Immature natural killer cell (primary cell): ENCODE results near the gene PXK. TPM values are rescaled to one million over a fixed set of nuclear protein-coding genes. Genes with fewer than 3 reads are reported as not detected.

ENCODE experiments used
- DNase-seq, 3 donors: peaks; one replicate each; pipeline ENCODE4 v3.0.0; 2022; ENCODE audit warnings: mixed read lengths in 1 of 3
- H3K27ac Mint-ChIP-seq, 6 donors: one replicate each; pipeline ENCODE4 v1.8.0; 2020; ENCODE audit warnings: mixed read lengths in 6 of 6, mild to moderate bottlenecking in 5 of 6, inconsistent platforms in 4 of 6, moderate library complexity in 3 of 6
- H3K27me3 Mint-ChIP-seq, 3 donors: one replicate each; pipeline ENCODE4 v1.8.0; 2020 to 2021; ENCODE audit warnings: low read depth in 3 of 3, mild to moderate bottlenecking in 3 of 3, mixed read lengths in 3 of 3, moderate library complexity in 3 of 3, inconsistent platforms in 1 of 3
- H3K36me3 Mint-ChIP-seq, 3 donors: one replicate each; pipeline ENCODE4 v1.8.0; 2020; ENCODE audit warnings: mixed read lengths in 3 of 3, inconsistent platforms in 2 of 3, mild to moderate bottlenecking in 2 of 3
- H3K4me1 Mint-ChIP-seq, 2 donors: one replicate each; pipeline ENCODE4 v1.8.0; 2020; ENCODE audit warnings: inconsistent platforms in 2 of 2, mild to moderate bottlenecking in 2 of 2, mixed read lengths in 2 of 2, moderate library complexity in 1 of 2
- H3K4me3 Mint-ChIP-seq, 5 donors: one replicate each; pipeline ENCODE4 v1.8.0; 2020; ENCODE audit warnings: mild to moderate bottlenecking in 5 of 5, mixed read lengths in 5 of 5, inconsistent platforms in 3 of 5, moderate library complexity in 3 of 5
- H3K9me3 Mint-ChIP-seq, 6 donors: one replicate each; pipeline ENCODE4 v1.8.0; 2020; ENCODE audit warnings: mild to moderate bottlenecking in 6 of 6, mixed read lengths in 6 of 6, inconsistent platforms in 4 of 6, moderate library complexity in 3 of 6
- polyA plus RNA-seq, 3 donors: library from polyadenylated mRNA; unstranded; fragments of 300-500 nt; fragmentation: Illumina TruSeq; gene quantifications; one replicate each; pipeline ENCODE4 v1.2.3, GENCODE V29; 2021

PXK gene
- polyA plus RNA-seq, 3 donors from 2014 or later: 30.3 to 47.5 (median 32.2) TPM

- Mint-ChIP-seq H3K27me3 (peaks cover 8 to 18% (median 8%) of the 10 kb centered on the region in 3 donors), H3K4me1 (peaks cover 0 to under 1% of the 10 kb centered on the region in 2 donors), H3K9me3 (peaks cover 0 to 2% (median 0%) of the 10 kb centered on the region in 6 donors), H3K27ac (no peak overlapping the region), H3K36me3 (no peaks in the 10 kb centered on the region), H3K4me3 (no peak overlapping the region)
- no peak for DNase-seq
These were observed 32.7 kb upstream of the PXK start for GRCh38 chr3:58299839-58300516.

DNA sequence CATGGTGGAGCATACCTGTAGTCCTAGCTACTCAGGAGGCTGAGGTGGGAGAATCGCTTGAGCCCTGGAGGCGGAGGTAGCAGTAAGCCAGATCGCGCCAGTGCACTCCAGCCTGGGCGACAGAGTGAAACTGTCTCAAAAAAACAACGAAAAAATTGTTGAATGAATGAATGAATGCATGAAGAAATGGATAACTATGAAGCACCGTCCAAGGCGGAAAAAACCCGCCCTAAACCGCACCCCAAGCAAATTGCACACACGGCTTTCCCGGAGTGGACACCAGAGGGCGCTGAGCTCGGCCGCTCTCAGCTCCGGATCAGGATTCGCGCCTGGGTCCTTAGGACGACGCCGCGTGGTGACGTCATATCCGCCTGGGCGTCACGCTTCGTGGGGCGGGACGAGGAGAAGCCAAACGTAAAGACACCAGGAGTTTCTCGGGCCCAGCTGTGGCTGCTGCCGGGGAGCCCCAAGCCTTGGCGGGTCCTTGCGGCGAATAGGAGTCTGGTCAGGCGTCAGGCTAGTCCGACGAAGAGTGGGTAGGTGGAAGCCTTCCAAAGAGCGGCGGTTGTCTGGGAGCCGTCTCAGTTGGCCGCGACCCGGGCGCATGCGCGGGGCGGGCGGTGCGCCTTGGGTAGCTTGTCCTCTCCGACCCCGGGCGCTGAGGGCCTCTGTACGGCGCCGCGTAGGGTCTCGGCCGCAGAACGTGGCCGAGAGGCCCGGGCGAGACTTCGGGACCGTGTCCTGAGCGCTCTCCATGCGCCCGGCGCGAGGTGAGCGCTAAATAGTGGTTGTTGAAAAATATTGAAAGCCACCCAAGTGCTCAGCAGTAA, 26.6 kb upstream of the PXK start, which contains the start of the genes HTD2 and RPP14:
HTD2 (plus strand) TSS at position 639 of the 830 bp plus-strand sequence. CDS start 11,094 bp downstream, outside the sequence.
RPP14 (plus strand) TSS at position 364 of the 830 bp plus-strand sequence. CDS start 4,085 bp downstream, outside the sequence.
- Mint-ChIP-seq H3K36me3 (peaks cover 3 to 7% (median 7%) of the 10 kb centered on the region in 3 donors), H3K4me3 (peak within 1 kb of the TSS; percentile 96 to 100 (median 98)), H3K27me3 (peaks cover 14 to 22% (median 16%) of the 10 kb centered on the region in 3 donors), H3K9me3 (peaks cover 0 to 2% (median 0%) of the 10 kb centered on the region in 6 donors), H3K27ac (peak within 1 kb of the TSS; percentile 99 to 100 (median 100)), H3K4me1 (peaks cover 39 to 41% of the 10 kb centered on the region in 2 donors)
- DNase-seq: peak; percentile 98 to 99 (median 98)

DNA sequence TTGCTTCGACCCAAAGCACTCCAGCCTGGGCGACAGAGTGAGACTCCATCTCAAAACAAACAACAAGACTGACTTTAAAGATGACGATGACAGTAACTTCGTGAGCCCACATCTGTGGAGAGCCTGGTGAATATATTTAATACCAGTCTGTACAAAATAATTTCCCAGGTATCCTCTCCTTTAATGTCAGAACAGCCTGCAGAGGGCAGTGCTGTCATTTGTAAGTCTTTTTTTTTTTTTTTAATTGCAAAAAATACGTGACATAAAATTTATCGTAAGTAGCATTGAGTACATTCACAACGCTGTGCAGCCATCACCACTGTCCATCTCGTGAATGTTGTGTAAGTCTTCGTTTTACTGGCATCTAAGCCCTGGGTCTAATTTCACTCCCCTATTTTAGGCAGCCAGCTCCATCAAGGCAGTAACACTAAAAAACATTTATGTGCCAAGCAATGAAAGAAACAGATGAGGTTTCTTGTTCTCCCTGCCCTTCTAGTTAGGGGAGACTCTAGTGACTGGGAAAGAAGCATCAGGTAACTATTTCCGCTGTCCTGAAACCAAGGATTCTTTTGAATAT, 25.0 kb upstream of the PXK start:
- DNase-seq: peak; percentile 35 to 53 (median 50)
- H3K27ac Mint-ChIP-seq: peak overlapping the region; percentile 34 to 100 (median 74)
- H3K27me3 Mint-ChIP-seq: peaks cover 9 to 13% (median 13%) of the 10 kb centered on the region in 3 donors
- H3K36me3 Mint-ChIP-seq: peaks cover 8 to 18% (median 10%) of the 10 kb centered on the region in 3 donors
- peak overlapping the region; percentile 96 to 100 (median 98) for H3K4me3 Mint-ChIP-seq
- peaks cover 41% of the 10 kb centered on the region in 2 donors for H3K4me1 Mint-ChIP-seq
- H3K9me3 Mint-ChIP-seq: no peaks in the 10 kb centered on the region

DNA sequence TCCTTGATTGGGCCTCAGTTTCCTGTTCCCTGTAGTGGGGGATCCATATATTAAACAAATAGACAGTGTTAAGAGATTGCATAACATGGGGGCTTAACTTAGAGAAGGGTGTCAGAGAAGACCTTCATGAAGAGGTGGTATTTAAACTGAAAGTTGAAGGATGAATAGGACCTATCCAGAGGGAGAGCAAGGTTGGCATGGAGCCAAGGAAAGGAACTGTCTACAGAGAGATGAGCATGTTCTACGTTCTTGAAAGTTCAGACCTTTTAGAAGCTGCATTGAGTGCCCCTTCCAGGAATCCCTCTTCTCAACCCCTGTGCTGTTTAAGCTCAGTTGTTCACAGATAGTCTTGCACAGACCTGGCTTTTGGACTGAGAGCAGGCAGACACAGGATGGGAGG, 24.0 kb upstream of the PXK start:
- Mint-ChIP-seq H3K27ac (peak overlapping the region in 5 of 6 donors; percentile 27 to 99 (median 47)), H3K4me3 (peak overlapping the region in 2 of 5 donors; percentile 42 to 55), H3K36me3 (peaks cover 8 to 24% (median 10%) of the 10 kb centered on the region in 3 donors), H3K27me3 (peaks cover 9 to 13% (median 13%) of the 10 kb centered on the region in 3 donors), H3K9me3 (no peaks in the 10 kb centered on the region), H3K4me1 (peaks cover 44 to 45% of the 10 kb centered on the region in 2 donors)
- DNase-seq: no peak

DNA sequence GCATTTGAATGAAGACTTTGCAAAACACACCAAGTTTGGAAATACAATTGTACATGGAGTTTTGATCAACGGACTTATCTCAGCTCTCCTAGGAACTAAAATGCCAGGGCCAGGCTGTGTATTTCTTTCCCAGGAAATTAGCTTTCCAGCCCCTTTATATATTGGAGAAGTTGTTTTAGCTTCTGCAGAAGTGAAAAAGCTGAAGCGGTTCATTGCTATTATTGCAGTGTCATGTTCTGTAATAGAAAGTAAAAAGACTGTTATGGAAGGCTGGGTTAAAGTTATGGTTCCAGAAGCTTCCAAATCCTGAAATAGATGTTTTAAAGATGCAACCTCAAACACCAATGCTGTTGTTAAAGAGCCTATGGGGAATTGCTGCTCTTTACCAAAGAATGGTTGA, 14.9 kb upstream of the PXK start:
- Mint-ChIP-seq H3K36me3 (peaks cover 8 to 30% (median 9%) of the 10 kb centered on the region in 3 donors), H3K4me3 (no peak overlapping the region), H3K27ac (no peak overlapping the region), H3K4me1 (peaks cover 10 to 15% of the 10 kb centered on the region in 2 donors), H3K27me3 (no peaks in the 10 kb centered on the region), H3K9me3 (no peaks in the 10 kb centered on the region)
- DNase-seq: no peak

DNA sequence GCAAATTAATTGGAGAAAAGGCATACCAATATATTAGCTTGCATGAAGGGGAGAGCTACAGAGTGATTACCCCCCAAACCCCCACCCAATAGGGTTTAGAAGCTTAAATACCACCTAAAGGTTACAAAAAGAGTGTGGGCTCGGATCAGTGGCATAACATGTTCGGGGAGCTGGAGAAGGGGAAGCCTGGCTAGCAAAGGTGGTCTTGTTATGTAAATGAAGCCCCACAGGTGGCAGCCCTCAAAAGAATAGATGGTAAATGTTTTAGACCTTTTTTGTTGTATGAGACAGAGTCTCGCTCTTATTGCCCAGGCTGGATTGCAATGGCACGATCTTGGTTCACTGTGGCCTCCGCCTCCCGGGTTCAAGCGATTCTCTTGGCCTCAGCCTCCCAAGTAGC, 10.9 kb upstream of the PXK start:
- H3K36me3 Mint-ChIP-seq: peaks cover 3 to 14% (median 4%) of the 10 kb centered on the region in 3 donors
- no peak for DNase-seq
- H3K27ac Mint-ChIP-seq: no peak overlapping the region
- H3K4me3 Mint-ChIP-seq: no peak overlapping the region
- no peaks in the 10 kb centered on the region for H3K27me3 Mint-ChIP-seq
- no peaks in the 10 kb centered on the region for H3K9me3 Mint-ChIP-seq
- H3K4me1 Mint-ChIP-seq: peaks cover 4 to 9% of the 10 kb centered on the region in 2 donors

- H3K4me1 Mint-ChIP-seq: peaks cover 4 to 6% of the 10 kb centered on the region in 2 donors
- no peaks in the 10 kb centered on the region for H3K9me3 Mint-ChIP-seq
- no peaks in the 10 kb centered on the region for H3K27me3 Mint-ChIP-seq
- no peak overlapping the region for H3K4me3 Mint-ChIP-seq
- DNase-seq: no peak
- H3K27ac Mint-ChIP-seq: no peak overlapping the region
- peaks cover 3 to 7% (median 4%) of the 10 kb centered on the region in 3 donors for H3K36me3 Mint-ChIP-seq
These were observed 9.9 kb upstream of the PXK start for GRCh38 chr3:58322793-58323192.

DNA sequence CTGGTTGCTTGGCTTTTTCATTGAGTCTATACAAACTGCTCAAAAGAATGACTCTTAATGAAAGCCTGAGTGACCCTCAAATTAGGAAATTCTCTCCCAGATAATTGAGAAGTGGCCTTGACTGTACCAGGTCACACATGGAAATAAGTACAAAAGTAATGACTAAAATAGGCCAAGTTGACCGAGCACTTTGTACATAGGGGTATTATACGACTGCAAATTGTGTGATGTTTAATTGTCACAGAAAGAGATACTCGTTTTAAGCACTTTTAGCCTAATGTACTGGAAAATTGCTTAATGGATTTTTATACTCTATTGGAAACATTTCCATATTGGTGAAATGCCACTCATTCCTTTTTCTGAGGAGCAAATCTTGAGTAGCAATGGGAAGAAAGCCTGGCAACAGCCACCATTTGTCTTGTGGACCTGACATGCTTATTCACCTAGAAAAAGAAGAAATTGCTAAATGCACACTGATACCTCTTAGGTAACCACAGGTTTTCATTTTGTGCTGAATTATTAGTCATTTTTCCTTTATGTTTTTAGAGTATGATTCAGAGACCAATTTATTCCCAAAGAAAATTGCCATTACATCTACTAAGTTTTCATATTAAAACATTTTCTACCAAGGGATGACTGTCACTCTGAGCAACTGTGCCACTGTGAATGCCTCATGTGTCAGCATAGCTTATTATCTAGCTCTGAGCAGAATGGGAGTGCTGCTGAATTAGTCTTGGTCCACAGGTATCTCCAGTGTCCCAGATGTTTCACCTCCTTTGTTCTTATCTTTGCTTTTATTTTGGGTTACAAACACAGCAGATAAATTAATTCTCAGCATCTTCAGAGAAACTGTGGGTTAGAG, 8.9 kb upstream of the PXK start:
- DNase-seq: no peak
- Mint-ChIP-seq H3K27me3 (no peaks in the 10 kb centered on the region), H3K9me3 (no peaks in the 10 kb centered on the region), H3K36me3 (peaks cover 0 to 3% (median 3%) of the 10 kb centered on the region in 3 donors), H3K4me1 (peaks cover 4 to 6% of the 10 kb centered on the region in 2 donors), H3K4me3 (no peak overlapping the region), H3K27ac (peak overlapping the region in 3 of 6 donors; percentile 15 to 41 (median 34))

DNA sequence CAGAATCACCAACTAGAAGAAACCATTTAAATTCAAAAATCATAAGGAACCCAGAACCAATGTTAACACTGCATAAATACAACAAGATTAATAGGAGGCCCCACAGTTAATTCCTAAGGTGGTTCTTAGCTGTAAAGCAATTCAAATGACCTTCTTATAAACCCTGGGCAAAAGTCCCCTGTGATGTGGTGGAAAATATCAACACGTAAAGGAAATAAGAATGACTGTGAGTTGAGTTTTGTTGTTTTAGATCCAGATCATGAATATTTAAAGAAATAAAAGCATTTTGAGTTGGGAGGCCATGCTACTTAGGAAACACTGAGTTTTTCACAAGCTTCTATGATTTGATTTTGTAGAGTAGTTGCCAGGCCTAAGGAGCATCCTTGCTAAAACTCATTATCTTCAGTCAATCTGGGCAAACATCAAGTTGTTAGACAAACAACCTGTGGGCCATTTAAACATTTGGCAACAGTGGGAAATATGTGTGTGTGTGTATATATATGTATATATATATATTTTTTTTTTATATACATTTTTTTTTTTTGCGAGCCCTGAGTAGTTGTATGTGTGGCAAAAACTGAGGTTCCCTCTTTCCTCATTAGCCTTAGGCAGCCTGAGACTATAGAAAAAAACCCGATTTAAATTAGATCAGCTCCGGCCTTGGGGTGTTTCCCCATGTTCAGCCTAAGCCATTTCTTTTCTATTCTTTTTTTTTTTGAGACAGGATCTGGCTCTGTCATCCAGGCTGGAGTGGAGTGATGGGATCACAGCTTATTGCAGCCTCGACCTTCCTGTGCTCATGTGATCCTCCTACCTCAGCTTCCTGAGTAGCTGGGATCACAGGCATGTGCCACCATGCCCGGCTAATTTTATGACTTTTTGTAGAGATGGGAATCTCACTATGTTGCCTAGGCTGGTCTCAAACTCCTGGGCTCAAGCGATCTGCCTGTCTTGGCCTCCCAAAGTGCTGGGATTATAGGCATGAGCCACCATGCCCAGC, 8.0 kb upstream of the PXK start:
- Mint-ChIP-seq H3K27me3 (no peaks in the 10 kb centered on the region), H3K9me3 (no peaks in the 10 kb centered on the region), H3K36me3 (peaks cover 0 to 2% (median 0%) of the 10 kb centered on the region in 3 donors), H3K4me1 (peaks cover 4 to 6% of the 10 kb centered on the region in 2 donors), H3K27ac (peak overlapping the region in 4 of 6 donors; percentile 15 to 41 (median 26)), H3K4me3 (no peak overlapping the region)
- DNase-seq: no peak

DNA sequence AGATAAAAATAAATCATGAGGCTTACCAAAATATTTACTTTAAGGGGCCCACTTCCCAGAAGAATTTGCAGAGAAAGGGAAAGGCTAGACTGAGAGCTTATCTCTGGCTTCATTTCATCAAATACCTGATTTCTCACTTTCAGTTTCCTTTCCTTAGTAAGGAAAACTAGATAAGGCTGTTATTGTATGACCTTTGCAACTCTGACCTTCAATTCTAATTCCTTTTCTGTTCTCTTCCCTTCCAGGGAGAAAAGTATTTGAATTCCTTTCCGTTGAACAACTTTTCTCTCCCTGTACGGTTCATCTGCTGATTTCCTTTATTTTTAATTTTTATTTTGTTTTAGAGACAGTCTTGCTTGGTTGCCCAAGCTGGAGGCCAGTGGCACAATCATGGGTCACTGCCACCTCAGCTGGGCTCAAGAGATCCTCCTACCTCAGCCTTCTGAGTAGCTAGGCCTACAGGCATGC, 7.1 kb upstream of the PXK start:
- Mint-ChIP-seq H3K36me3 (no peaks in the 10 kb centered on the region), H3K9me3 (no peaks in the 10 kb centered on the region), H3K4me3 (no peak overlapping the region), H3K27ac (peak overlapping the region in 1 of 6 donors; percentile 17), H3K4me1 (peaks cover 4 to 6% of the 10 kb centered on the region in 2 donors), H3K27me3 (no peaks in the 10 kb centered on the region)
- no peak for DNase-seq

- H3K27me3 Mint-ChIP-seq: peaks cover 0 to 2% (median 1%) of the 10 kb centered on the region in 3 donors
- H3K4me3 Mint-ChIP-seq: no peak overlapping the region
These were observed 6.3 kb upstream of the PXK start for GRCh38 chr3:58326267-58326900.

More at GRCh38 chr3:58326267-58326900, 6.3 kb upstream of the PXK start:
- H3K36me3 Mint-ChIP-seq: no peaks in the 10 kb centered on the region
- no peak for DNase-seq
- H3K27ac Mint-ChIP-seq: peak overlapping the region in 1 of 6 donors; percentile 36
- no peaks in the 10 kb centered on the region for H3K4me1 Mint-ChIP-seq
- H3K9me3 Mint-ChIP-seq: no peaks in the 10 kb centered on the region
